SK-N-SH (cell line): ENCODE results near the gene AUTS2.

Source experiments
- CHD2 ChIP-seq: fragments of 150-350 bp; IDR thresholded peaks from 2 replicates; pipeline ENCODE4 v1.6.1; 2018; ENCODE audit warnings: low read length; ENCODE audit not compliant: partially characterized antibody
- POLR2AphosphoS5 ChIP-seq: IDR thresholded peaks from 2 replicates; pipeline ENCODE4 v1.6.1; 2012; ENCODE audit warnings: low read depth, low read length

DNA sequence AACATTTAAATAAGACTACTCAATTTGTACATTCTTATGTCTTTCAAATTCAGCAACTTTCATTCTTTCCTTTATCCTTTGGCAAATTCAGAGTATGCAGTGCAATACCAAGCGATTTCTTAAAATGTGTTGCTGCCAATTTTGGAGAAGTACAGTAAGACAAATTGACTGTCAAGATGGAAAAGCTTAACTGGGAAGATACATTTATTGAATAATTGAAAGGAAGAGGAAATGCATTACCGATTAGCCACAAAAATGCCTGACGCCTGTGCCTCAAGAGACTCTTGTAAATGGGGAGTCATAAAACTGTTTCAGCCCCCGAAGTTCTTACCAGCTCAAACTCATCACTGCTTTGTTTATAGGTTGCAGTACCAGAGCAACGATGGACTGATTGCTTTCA is 1160.4 kb downstream of the AUTS2 start:
- TF ChIP-seq CHD2 (no peak), POLR2AphosphoS5 (no peak)
